CD14-positive monocyte (primary cell): ENCODE measurements around the gene CLTRN. TPM values are rescaled to one million over a fixed set of nuclear protein-coding genes. Genes with fewer than 3 reads are reported as not detected.

ENCODE experiments used
- DNase-seq, 3 donors: peaks; one replicate each; pipeline ENCODE4 v3.0.0-alpha.2; 2011 to 2022
- H2AFZ ChIP-seq: 2 replicates; pipeline ENCODE4 v1.6.0; 2012; ENCODE audit warnings: mild to moderate bottlenecking, low read depth, low read length, inconsistent platforms; ENCODE audit not compliant: insufficient read depth, poor library complexity, severe bottlenecking
- H3K27ac ChIP-seq, 2 donors: 1 replicate in 1 of 2; 2 replicates in 1 of 2; pipeline ENCODE4 v1.5.1; 2012 to 2013; ENCODE audit warnings: low read length in 2 of 2, control low read depth in 1 of 2, inconsistent platforms in 1 of 2, low read depth in 1 of 2, mild to moderate bottlenecking in 1 of 2
- H3K27me3 ChIP-seq, 2 donors: one replicate each; pipeline versions ENCODE4 v1.6.0 to v1.6.1; 2011 to 2013; ENCODE audit warnings: low read length in 2 of 2; ENCODE audit not compliant: control insufficient read depth in 2 of 2, insufficient read depth in 2 of 2
- H3K36me3 ChIP-seq, 2 donors: replicated peaks in 1 of 2; 1 replicate in 1 of 2; 2 replicates in 1 of 2; pipeline versions ENCODE4 v1.5.1 to v1.6.1; 2012 to 2013; ENCODE audit warnings: low read length in 2 of 2, control low read depth in 1 of 2, inconsistent platforms in 1 of 2, mild to moderate bottlenecking in 1 of 2; ENCODE audit not compliant: insufficient read depth in 2 of 2, control insufficient read depth in 1 of 2
- H3K4me1 ChIP-seq, 2 donors: 1 replicate in 1 of 2; 2 replicates in 1 of 2; pipeline versions ENCODE4 v1.5.1 to v1.6.1; 2012 to 2013; ENCODE audit warnings: low read length in 2 of 2, control low read depth in 1 of 2, inconsistent platforms in 1 of 2, mild to moderate bottlenecking in 1 of 2, moderate library complexity in 1 of 2; ENCODE audit not compliant: insufficient read depth in 2 of 2, control insufficient read depth in 1 of 2
- H3K4me2 ChIP-seq: replicated peaks from 2 replicates; pipeline ENCODE3; 2012; ENCODE audit warnings: low read length, moderate library complexity, mild to moderate bottlenecking; ENCODE audit not compliant: poor library complexity, severe bottlenecking; ENCODE audit errors: extremely low read depth
- H3K4me3 ChIP-seq, 3 experiments: fragments of 200-600 bp in 1 of 3; sonication (generic) in 1 of 3; replicated peaks in 1 of 3; 1 replicate in 2 of 3; 2 replicates in 1 of 3; pipeline ENCODE4 v1.5.1; 2011 to 2013; ENCODE audit warnings: low read length in 3 of 3, mild to moderate bottlenecking in 3 of 3, control low read depth in 2 of 3, low read depth in 2 of 3, inconsistent platforms in 1 of 3, moderate library complexity in 1 of 3
- H3K79me2 ChIP-seq: 2 replicates; pipeline ENCODE4 v1.6.0; 2012; ENCODE audit warnings: mild to moderate bottlenecking, control low read depth, inconsistent platforms, low read length, moderate library complexity; ENCODE audit not compliant: insufficient read depth
- H3K9ac ChIP-seq: 2 replicates; pipeline ENCODE4 v1.6.0; 2017; ENCODE audit warnings: low read length, mild to moderate bottlenecking; ENCODE audit not compliant: insufficient read depth, poor library complexity, severe bottlenecking
- H3K9me3 ChIP-seq, 2 donors: replicated peaks in 1 of 2; 1 replicate in 1 of 2; 2 replicates in 1 of 2; pipeline versions ENCODE4 v1.5.1 to v1.6.1; 2012 to 2013; ENCODE audit warnings: low read length in 2 of 2, control low read depth in 1 of 2; ENCODE audit not compliant: control insufficient read depth in 1 of 2, insufficient read depth in 1 of 2
- H4K20me1 ChIP-seq: 2 replicates; pipeline ENCODE4 v1.6.0; 2012; ENCODE audit warnings: mild to moderate bottlenecking, low read length, control low read depth, moderate library complexity; ENCODE audit not compliant: insufficient read depth
- H3K27ac Mint-ChIP-seq, 7 donors: one replicate each; pipeline ENCODE4 v1.8.0; 2020; ENCODE audit warnings: mild to moderate bottlenecking in 7 of 7, mixed read lengths in 7 of 7, moderate library complexity in 6 of 7, inconsistent platforms in 2 of 7
- H3K27me3 Mint-ChIP-seq, 3 donors: one replicate each; pipeline ENCODE4 v1.8.0; 2021 to 2022; ENCODE audit warnings: low read depth in 3 of 3, mild to moderate bottlenecking in 3 of 3, mixed read lengths in 3 of 3, moderate library complexity in 3 of 3, inconsistent platforms in 1 of 3
- H3K36me3 Mint-ChIP-seq, 2 donors: one replicate each; pipeline ENCODE4 v1.8.0; 2020; ENCODE audit warnings: mixed read lengths in 2 of 2, inconsistent platforms in 1 of 2, mild to moderate bottlenecking in 1 of 2
- H3K4me1 Mint-ChIP-seq: one replicate; pipeline ENCODE4 v1.8.0; 2020; ENCODE audit warnings: mild to moderate bottlenecking, mixed read lengths
- H3K4me3 Mint-ChIP-seq, 2 donors: one replicate each; pipeline ENCODE4 v1.8.0; 2020; ENCODE audit warnings: mild to moderate bottlenecking in 2 of 2, mixed read lengths in 2 of 2, moderate library complexity in 1 of 2
- H3K9me3 Mint-ChIP-seq, 7 donors: one replicate each; pipeline ENCODE4 v1.8.0; 2020 to 2022; ENCODE audit warnings: mixed read lengths in 7 of 7, mild to moderate bottlenecking in 6 of 7, moderate library complexity in 6 of 7, inconsistent platforms in 2 of 7
- CTCF ChIP-seq: fragments of 200-600 bp; IDR thresholded peaks from one replicate; pipeline ENCODE4 v1.8.0; 2022; ENCODE audit warnings: antibody characterized with exemption, mild to moderate bottlenecking
- WGBS: methylation state at CpG from one replicate; pipeline ENCODE4 v1.1.5; 2013; ENCODE audit warnings: missing lambda C conversion rate; ENCODE audit not compliant: insufficient coverage; 5-methylcytosine and 5-hydroxymethylcytosine counted together
- intact Hi-C, 2 donors: fragments of 100-400 bp; cut with micrococcal nuclease; formaldehyde crosslinking; loops; one replicate each; pipeline versions ENCODE4 v1.15.0 to v1.15.1; 2023
- polyA plus RNA-seq, 3 donors: library from polyadenylated mRNA; depleted of rRNA in 1 of 3; unstranded in 2 of 3; stranded (reverse) in 1 of 3; fragments of 300-500 nt in 2 of 3; fragments of >200 nt in 1 of 3; fragmentation: Illumina TruSeq in 2 of 3; gene quantifications; 1 replicate in 2 of 3; 2 replicates in 1 of 3; pipeline ENCODE4 v1.2.3, GENCODE V29; 2012 to 2021

The CLTRN gene
- polyA plus RNA-seq, 3 donors = not detected

GRCh38 chrX:15623054-15623453 is 41.6 kb downstream of the CLTRN start:
- intact Hi-C loops = no loop called here
- Histone ChIP-seq H3K79me2 (no peaks in the 10 kb centered on the region), H3K4me3 (no peak overlapping the region), H3K4me2 (no peak overlapping the region), H3K27me3 (peaks cover 0 to 87% of the 10 kb centered on the region in 2 donors), H3K36me3 (no peaks in the 10 kb centered on the region), H3K9me3 (no peaks in the 10 kb centered on the region), H3K27ac (no peak overlapping the region), H2AFZ (no peak overlapping the region), H3K9ac (no peak overlapping the region), H3K4me1 (no peaks in the 10 kb centered on the region), H4K20me1 (no peaks in the 10 kb centered on the region)
- TF ChIP-seq CTCF = no peak
- Mint-ChIP-seq H3K9me3 (peaks cover 0 to 6% (median 0%) of the 10 kb centered on the region in 7 donors), H3K36me3 (no peaks in the 10 kb centered on the region), H3K27ac (no peak overlapping the region), H3K4me3 (no peak overlapping the region), H3K27me3 (peaks cover 0 to 47% (median 3%) of the 10 kb centered on the region in 3 donors), H3K4me1 (no peaks in the 10 kb centered on the region)
- WGBS = no CpG with 5 or more reads among the region's 1 CpG
- DNase-seq = no peak

DNA sequence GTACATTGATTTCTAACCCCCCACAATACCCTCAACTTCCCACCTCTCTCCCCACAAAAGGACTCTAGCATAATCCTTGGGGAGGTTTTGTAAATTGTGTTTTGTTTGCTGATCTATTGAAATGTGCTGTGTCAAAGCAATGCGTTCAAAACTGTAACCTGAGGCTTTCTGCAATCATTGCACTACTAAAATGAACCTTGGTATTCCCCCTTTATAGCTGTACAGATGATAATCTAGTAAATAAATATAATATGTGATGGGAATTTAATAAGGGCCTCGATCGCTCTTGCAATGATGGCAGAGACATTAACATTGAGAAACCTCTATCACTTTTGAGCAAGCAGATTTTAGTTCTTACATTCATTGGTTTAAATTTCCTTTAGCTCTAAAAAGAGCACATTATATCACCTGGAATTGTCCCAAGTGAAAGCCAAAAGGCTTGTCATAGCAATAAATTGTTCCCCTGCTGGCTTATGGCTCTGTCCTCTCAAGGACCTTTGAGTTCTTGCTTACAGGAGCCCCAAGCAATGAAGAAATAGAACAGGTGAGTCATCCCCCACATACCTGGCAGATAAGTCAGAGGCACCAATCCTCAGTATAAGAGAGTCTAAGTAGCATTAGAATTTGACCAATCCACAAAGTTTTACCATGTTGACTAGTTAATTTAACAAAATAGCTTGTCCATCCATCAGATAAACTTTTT is 45.4 kb downstream of the CLTRN start:
- H3K27ac ChIP-seq = no peak overlapping the region
- H3K27me3 ChIP-seq = peaks cover 0 to 83% of the 10 kb centered on the region in 2 donors
- no CpG with 5 or more reads among the region's 3 CpGs for WGBS
- H3K9me3 Mint-ChIP-seq = peaks cover 0 to 3% (median 0%) of the 10 kb centered on the region in 7 donors
- H3K4me1 Mint-ChIP-seq = no peaks in the 10 kb centered on the region
- H3K9ac ChIP-seq = no peak overlapping the region
- H3K79me2 ChIP-seq = no peaks in the 10 kb centered on the region
- intact Hi-C loops = no loop called here
- H4K20me1 ChIP-seq = no peaks in the 10 kb centered on the region
- no peak overlapping the region for H2AFZ ChIP-seq
- H3K36me3 ChIP-seq = no peaks in the 10 kb centered on the region
- H3K4me3 ChIP-seq = no peak overlapping the region
- H3K4me3 Mint-ChIP-seq = no peak overlapping the region
- no peaks in the 10 kb centered on the region for H3K4me1 ChIP-seq
- H3K27me3 Mint-ChIP-seq = peaks cover 0 to 50% (median 3%) of the 10 kb centered on the region in 3 donors
- H3K9me3 ChIP-seq = no peaks in the 10 kb centered on the region
- DNase-seq = no peak
- H3K4me2 ChIP-seq = no peak overlapping the region
- no peak for TF ChIP-seq CTCF
- H3K27ac Mint-ChIP-seq = no peak overlapping the region
- H3K36me3 Mint-ChIP-seq = no peaks in the 10 kb centered on the region
